Medulla oblongata (tissue), 1 donor: ENCODE data around the gene IL21R.

Source experiments
- DNase-seq: peaks from one replicate; pipeline ENCODE4 v3.0.0-alpha.2; 2015; ENCODE audit errors: extremely low spot score

IL21R gene

GRCh38 chr16:27485126-27485525 lies 83.2 kb downstream of the IL21R start:
- peak; percentile 15 for DNase-seq

- DNase-seq = no peak
Observed at GRCh38 chr16:27485811-27486210, 83.8 kb downstream of the IL21R start.

GRCh38 chr16:27486344-27486743 lies 84.4 kb downstream of the IL21R start:
- DNase-seq = no peak

DNA sequence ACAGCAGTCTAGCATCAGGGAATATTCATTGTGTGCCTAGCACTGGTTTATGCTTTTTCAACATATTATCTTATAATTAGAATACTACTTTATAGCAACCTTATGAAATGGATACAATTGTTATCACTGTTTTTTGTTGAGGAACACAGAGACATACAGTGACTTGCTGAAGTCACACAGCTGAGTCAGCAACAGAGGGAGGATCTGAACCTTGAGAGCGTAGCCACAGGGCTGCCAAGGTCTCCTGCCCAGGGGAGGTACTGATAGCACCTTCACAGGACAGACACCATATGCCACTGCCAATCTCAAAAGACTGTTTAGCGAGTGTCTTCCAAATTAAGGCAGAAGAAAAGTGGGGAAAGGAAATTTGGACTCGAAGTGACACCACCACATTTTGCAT lies 84.8 kb downstream of the IL21R start:
- no peak for DNase-seq

GRCh38 chr16:27489421-27489820 lies 87.4 kb downstream of the IL21R start:
- DNase-seq = no peak

- DNase-seq = no peak
Observed at GRCh38 chr16:27489906-27490305, 87.9 kb downstream of the IL21R start.

- no peak for DNase-seq
Observed at GRCh38 chr16:27491894-27492587, 90.1 kb downstream of the IL21R start.

- no peak for DNase-seq
Observed at GRCh38 chr16:27492588-27492979, 90.6 kb downstream of the IL21R start.

DNA sequence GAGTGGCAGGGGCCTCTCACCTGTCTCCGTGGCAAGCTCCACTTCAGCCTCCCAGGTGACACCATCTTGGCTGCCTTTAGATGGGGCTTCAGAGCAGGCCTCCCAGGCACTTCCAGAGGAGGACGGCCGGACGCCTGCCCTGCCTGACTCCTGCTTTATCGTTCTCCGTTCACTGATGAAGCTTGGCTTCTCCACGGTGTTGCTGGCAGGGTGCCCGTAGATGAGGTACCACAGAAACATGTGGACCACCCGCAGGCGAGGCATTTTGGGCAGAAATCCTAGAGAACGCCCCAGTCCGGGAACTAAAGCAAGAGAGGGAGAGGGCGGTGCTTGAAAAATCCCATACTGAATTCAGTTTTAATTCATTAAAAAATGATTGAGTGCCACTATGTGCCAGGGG lies 93.2 kb downstream of the IL21R start:
- DNase-seq = no peak

DNA sequence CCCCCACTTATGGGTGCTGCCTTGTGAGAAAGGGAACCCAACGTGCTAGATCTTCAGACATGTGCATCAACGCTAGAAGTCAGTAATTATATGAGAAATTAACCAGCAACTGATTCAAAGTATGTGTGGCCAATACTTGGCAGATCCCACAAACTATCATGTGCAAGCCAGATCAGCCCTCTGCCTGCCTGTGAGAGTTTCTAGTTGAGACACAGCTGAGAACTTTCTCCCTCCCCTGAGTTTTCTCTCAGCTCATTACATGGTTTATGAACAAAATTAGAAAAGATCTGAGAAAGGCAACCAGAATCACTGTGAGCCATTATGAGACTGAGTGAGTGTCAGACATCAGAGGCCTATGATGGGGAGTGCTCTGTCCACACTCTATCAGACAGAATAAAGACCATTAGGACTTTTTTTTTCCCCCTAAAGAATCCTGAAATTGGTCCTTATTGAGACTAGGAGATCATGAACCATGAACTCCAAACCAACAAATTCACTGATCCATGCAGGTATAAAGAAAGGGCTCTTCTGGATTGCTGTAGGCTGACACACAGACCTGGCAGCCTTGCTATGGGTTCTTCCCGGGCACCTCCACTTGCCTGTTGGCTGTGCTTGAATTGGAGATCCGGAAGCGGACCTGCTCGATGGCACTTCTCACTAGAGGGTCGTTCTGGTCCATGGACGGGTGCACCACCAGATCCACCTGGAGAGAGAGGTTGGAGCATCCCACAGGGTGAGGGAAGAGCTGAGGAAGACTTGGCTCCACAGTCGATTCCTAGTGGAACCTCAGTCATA lies 96.3 kb downstream of the IL21R start:
- DNase-seq = no peak

- DNase-seq = no peak
Observed at GRCh38 chr16:27498916-27499658, 97.1 kb downstream of the IL21R start.

DNA sequence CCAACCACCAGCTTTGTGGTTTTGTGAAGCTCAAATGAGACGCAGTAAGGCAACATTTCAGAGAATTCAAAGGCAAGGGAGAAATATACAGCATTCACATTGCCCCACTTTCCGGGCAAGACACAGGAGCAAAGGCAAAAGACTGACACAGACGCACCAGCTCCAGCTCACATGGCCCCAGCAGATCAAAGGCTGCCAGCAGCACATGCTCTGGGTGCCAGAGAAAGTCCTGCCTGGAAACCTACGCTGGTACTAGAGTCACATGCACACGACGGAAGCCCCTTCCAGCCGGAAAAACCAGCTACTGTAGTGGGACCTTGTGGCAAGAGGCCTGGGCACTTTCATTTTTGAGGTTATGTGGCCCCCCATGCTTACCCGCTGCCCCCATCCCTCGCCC lies 97.7 kb downstream of the IL21R start:
- peak; percentile 66 for DNase-seq

GRCh38 chr16:27500801-27501200 lies 98.8 kb downstream of the IL21R start:
- DNase-seq = no peak
